ENCODE data around the gene GTF2F2. TPM values are rescaled to one million over a fixed set of nuclear protein-coding genes. Genes with fewer than 3 reads are reported as not detected.

The GTF2F2 gene
- total and polyA plus RNA-seq, 5 donors from 2014 or later = 7.0 to 16.1 (median 9.7) TPM

Other genes with a start within 250 kb of the GTF2F2 start
- 4.8 TPM for gene NUFIP1, start 131.0 kb upstream of the GTF2F2 start, total RNA-seq
- gene NUFIP1, start 131.0 kb upstream of the GTF2F2 start, polyA plus RNA-seq = 1 to 10 TPM; 4.0 to 4.2 (median 4.1) TPM
- 31.1 TPM for gene GPALPP1, start 131.0 kb upstream of the GTF2F2 start, total RNA-seq
- 10 to 100 TPM; 18.1 to 20.4 (median 18.8) TPM for gene GPALPP1, start 131.0 kb upstream of the GTF2F2 start, polyA plus RNA-seq
- gene KCTD4, start 80.5 kb downstream of the GTF2F2 start, total RNA-seq = not detected
- under 1 TPM in 1 of 4 donors, not detected in 3; 0.20 TPM for gene KCTD4, start 80.5 kb downstream of the GTF2F2 start, polyA plus RNA-seq
- gene TPT1, start 220.7 kb downstream of the GTF2F2 start, total RNA-seq = 5,591 TPM
- gene TPT1, start 220.7 kb downstream of the GTF2F2 start, polyA plus RNA-seq = 1,000 to 10,000 TPM; 2,708 to 4,074 (median 3,846) TPM